MM.1S (cell line): ENCODE data around the gene PTPN22.

Experiments used
- DNase-seq: peaks from one replicate; pipeline ENCODE4 v3.0.0-alpha.2; 2015
- H2AFZ ChIP-seq: fragments of 300-600 bp; sonication (generic); 2 replicates; pipeline ENCODE4 v1.6.0; 2016; ENCODE audit warnings: antibody characterized with exemption, low read length
- H3F3A ChIP-seq: fragments of 300-600 bp; sonication (generic); 2 replicates; pipeline ENCODE4 v1.6.1; 2016; ENCODE audit warnings: mild to moderate bottlenecking, antibody characterized with exemption, low read length, moderate library complexity, mixed read lengths; ENCODE audit not compliant: insufficient read depth
- H3K27ac ChIP-seq: fragments of 300-600 bp; sonication (generic); 2 replicates; pipeline ENCODE4 v1.5.1; 2016; ENCODE audit warnings: mild to moderate bottlenecking, low read length
- H3K27me3 ChIP-seq: fragments of 300-600 bp; sonication (generic); replicated peaks from 2 replicates; pipeline ENCODE4 v1.6.0; 2016; ENCODE audit warnings: low read length; ENCODE audit not compliant: insufficient read depth
- H3K36me3 ChIP-seq: fragments of 300-600 bp; sonication (generic); replicated peaks from 2 replicates; pipeline ENCODE4 v1.6.1; 2016; ENCODE audit warnings: mild to moderate bottlenecking, low read length, mixed read lengths; ENCODE audit not compliant: insufficient read depth
- H3K4me1 ChIP-seq: fragments of 300-600 bp; sonication (generic); 2 replicates; pipeline ENCODE4 v1.6.1; 2016; ENCODE audit warnings: low read length, mixed read lengths
- H3K4me2 ChIP-seq: fragments of 300-600 bp; sonication (generic); 2 replicates; pipeline ENCODE4 v1.6.0; 2016; ENCODE audit warnings: low read depth, low read length
- H3K4me3 ChIP-seq: fragments of 300-600 bp; sonication (generic); 2 replicates; pipeline ENCODE4 v1.5.1; 2016; ENCODE audit warnings: low read length, mixed read lengths
- H3K79me2 ChIP-seq: fragments of 300-600 bp; sonication (generic); 2 replicates; pipeline ENCODE4 v1.6.1; 2016; ENCODE audit warnings: mixed run types, low read length, mixed read lengths
- H3K9ac ChIP-seq: fragments of 300-600 bp; sonication (generic); 2 replicates; pipeline ENCODE4 v1.6.1; 2016; ENCODE audit warnings: low read length, mixed read lengths
- H3K9me2 ChIP-seq: fragments of 300-600 bp; sonication (generic); replicated peaks from 2 replicates; pipeline ENCODE4 v1.6.1; 2016; ENCODE audit warnings: mild to moderate bottlenecking, low read length, mixed read lengths; ENCODE audit not compliant: insufficient read depth
- H3K9me3 ChIP-seq: fragments of 300-600 bp; sonication (generic); replicated peaks from 2 replicates; pipeline ENCODE4 v1.6.1; 2016; ENCODE audit warnings: mild to moderate bottlenecking, low read length, mixed read lengths; ENCODE audit not compliant: insufficient read depth
- H4K20me1 ChIP-seq: fragments of 300-600 bp; sonication (generic); 2 replicates; pipeline ENCODE4 v1.6.1; 2016; ENCODE audit warnings: mild to moderate bottlenecking, low read length, moderate library complexity, mixed read lengths; ENCODE audit not compliant: insufficient read depth
- EZH2 ChIP-seq: fragments of 300-600 bp; sonication (generic); optimal IDR thresholded peaks from 2 replicates; pipeline ENCODE3; 2017; ENCODE audit warnings: low read depth, mild to moderate bottlenecking, antibody characterized with exemption, low read length, mixed read lengths
- EZH2phosphoT487 ChIP-seq: fragments of 300-600 bp; sonication (generic); IDR thresholded peaks from 2 replicates; pipeline ENCODE4 v1.6.1; 2018; ENCODE audit warnings: antibody characterized with exemption, low read length
- TF ChIP-seq, protein P1 (sequence below): fragments of 300-600 bp; sonication (generic); IDR thresholded peaks from 2 replicates; pipeline ENCODE4 v1.5.1; 2016; ENCODE audit warnings: antibody characterized with exemption, low read length, mixed read lengths

PTPN22 gene

DNA sequence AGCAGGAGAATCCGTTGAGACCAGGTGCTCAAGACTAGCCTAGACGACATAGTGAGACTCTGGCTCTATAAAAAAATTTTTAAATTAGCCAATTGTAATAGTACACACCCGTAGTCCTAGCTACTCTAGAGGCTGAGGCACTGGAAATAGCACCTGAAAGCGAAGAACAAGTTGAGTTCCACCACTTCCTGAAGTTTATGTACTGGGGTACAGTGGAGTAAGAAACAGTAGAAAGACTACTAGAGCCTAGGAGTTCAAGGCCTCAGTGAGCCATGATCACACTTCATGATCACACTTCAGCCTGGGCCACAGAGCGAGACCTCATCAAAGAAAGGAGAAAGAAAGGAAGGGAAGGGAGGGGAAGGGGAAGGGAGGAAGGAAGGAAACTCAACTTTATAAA, 79.0 kb downstream of the PTPN22 start:
- Histone ChIP-seq H3K79me2 (peaks cover 20% of the 10 kb centered on the region), H3F3A (peaks cover 7% of the 10 kb centered on the region; the same call in 1 of the 2 replicates), H3K36me3 (no peaks in the 10 kb centered on the region), H4K20me1 (no peaks in the 10 kb centered on the region), H3K4me1 (peaks cover 10% of the 10 kb centered on the region; the same call in 1 of the 2 replicates), H3K27ac (peak overlapping the region; percentile 83), H3K9me3 (no peaks in the 10 kb centered on the region), H3K9me2 (no peaks in the 10 kb centered on the region), H3K4me2 (peak overlapping the region; percentile 57; the same call in 1 of the 2 replicates), H3K27me3 (no peaks in the 10 kb centered on the region), H3K9ac (peak overlapping the region; percentile 41; the same call in 1 of the 2 replicates), H3K4me3 (no peak overlapping the region), H2AFZ (peak overlapping the region; percentile 23; the same call in 1 of the 2 replicates)
- TF ChIP-seq, protein P1, sequence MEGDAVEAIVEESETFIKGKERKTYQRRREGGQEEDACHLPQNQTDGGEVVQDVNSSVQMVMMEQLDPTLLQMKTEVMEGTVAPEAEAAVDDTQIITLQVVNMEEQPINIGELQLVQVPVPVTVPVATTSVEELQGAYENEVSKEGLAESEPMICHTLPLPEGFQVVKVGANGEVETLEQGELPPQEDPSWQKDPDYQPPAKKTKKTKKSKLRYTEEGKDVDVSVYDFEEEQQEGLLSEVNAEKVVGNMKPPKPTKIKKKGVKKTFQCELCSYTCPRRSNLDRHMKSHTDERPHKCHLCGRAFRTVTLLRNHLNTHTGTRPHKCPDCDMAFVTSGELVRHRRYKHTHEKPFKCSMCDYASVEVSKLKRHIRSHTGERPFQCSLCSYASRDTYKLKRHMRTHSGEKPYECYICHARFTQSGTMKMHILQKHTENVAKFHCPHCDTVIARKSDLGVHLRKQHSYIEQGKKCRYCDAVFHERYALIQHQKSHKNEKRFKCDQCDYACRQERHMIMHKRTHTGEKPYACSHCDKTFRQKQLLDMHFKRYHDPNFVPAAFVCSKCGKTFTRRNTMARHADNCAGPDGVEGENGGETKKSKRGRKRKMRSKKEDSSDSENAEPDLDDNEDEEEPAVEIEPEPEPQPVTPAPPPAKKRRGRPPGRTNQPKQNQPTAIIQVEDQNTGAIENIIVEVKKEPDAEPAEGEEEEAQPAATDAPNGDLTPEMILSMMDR: no peak
- DNase-seq: peak; percentile 72

DNA sequence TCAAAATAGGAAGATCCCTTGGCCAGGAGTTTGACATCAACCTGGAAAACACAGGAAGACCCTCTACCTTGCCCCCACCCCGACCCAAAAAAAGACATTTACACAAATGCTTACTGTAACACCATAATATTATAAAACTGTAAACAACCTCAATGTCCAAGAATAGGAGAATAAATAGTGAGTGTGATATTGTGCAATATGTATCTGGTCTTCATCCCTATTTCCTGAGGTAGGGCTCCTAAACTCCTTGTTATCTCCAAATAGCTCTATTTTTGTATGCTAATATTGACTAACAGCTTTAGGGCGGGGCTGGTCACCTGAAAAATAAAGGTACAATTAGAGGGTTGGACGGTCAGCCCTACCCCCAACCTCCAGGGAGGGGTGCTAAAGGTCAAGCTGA, 82.7 kb downstream of the PTPN22 start:
- Histone ChIP-seq H2AFZ (no peak overlapping the region), H3K4me2 (no peak overlapping the region), H3K4me1 (peaks cover 30% of the 10 kb centered on the region), H4K20me1 (no peaks in the 10 kb centered on the region), H3K27me3 (no peaks in the 10 kb centered on the region), H3K4me3 (no peak overlapping the region), H3K79me2 (peaks cover 34% of the 10 kb centered on the region), H3K36me3 (no peaks in the 10 kb centered on the region), H3K9me2 (no peaks in the 10 kb centered on the region), H3K9me3 (no peaks in the 10 kb centered on the region), H3F3A (peaks cover 20% of the 10 kb centered on the region), H3K9ac (no peak overlapping the region), H3K27ac (no peak overlapping the region)
- TF ChIP-seq EZH2phosphoT487 (no peak), EZH2 (no peak)
- TF ChIP-seq, protein P1: no peak
- DNase-seq: no peak

DNA sequence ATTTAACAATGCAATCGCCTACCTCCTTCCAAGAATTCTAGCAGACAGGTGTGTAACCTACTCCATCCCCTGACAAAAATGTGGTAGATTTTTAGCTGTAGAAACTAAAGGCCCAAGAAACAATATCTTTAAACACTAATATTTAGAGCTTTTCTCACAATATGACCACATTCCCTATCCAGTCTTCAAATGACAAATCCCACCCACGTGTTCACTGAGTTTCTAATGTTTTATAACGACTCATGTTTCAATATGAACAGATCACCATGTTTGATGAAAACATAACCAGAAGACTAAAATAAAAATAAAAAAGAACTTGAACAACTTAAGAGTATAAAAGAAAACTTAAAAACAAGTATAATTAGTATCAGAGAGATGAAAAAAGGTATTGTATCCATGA, 83.8 kb downstream of the PTPN22 start:
- Histone ChIP-seq H3K36me3 (no peaks in the 10 kb centered on the region), H2AFZ (no peak overlapping the region), H3K27me3 (no peaks in the 10 kb centered on the region), H3K27ac (no peak overlapping the region), H3K4me2 (no peak overlapping the region), H3F3A (peaks cover 26% of the 10 kb centered on the region), H3K9ac (no peak overlapping the region), H3K9me2 (no peaks in the 10 kb centered on the region), H3K9me3 (no peaks in the 10 kb centered on the region), H4K20me1 (no peaks in the 10 kb centered on the region), H3K4me1 (peaks cover 35% of the 10 kb centered on the region), H3K4me3 (no peak overlapping the region), H3K79me2 (peaks cover 37% of the 10 kb centered on the region)
- no peak for DNase-seq
- TF ChIP-seq EZH2phosphoT487 (no peak), EZH2 (no peak)
- TF ChIP-seq, protein P1: no peak
